ENCODE results near the gene ABHD14A.

ABHD14A gene

GRCh38 chr3:51932471-51933370 is 42.1 kb upstream of the ABHD14A start:
- Histone ChIP-seq H2AFZ (ENCODE audit: low read depth, low read length) (no peak overlapping the region), H2AK5ac (ENCODE audit: low read length, severe bottlenecking) (no peak overlapping the region), H2BK5ac (ENCODE audit: low read depth, low read length, poor library complexity, severe bottlenecking) (no peak overlapping the region), H3K36me3 (ENCODE audit: control insufficient read depth in 1 of 2, insufficient read depth in 2 of 2, low read depth in 1 of 2, low read length in 2 of 2) (peaks cover 61 to 64% of the 10 kb centered on the region in 2 experiments), H3K9me3 (ENCODE audit: control insufficient read depth, low read length) (no peaks in the 10 kb centered on the region), H3K18ac (ENCODE audit: low read depth in 1 of 2, low read length in 2 of 2) (no peak overlapping the region), H3K9ac (ENCODE audit: low read length) (no peak overlapping the region), H4K91ac (ENCODE audit: low read length) (no peak overlapping the region), H3K14ac (ENCODE audit: low read length in 2 of 2) (no peak overlapping the region), H3K4me3 (ENCODE audit: insufficient read depth in 1 of 2, low read depth in 1 of 2, low read length in 2 of 2) (no peak overlapping the region), H3K23ac (ENCODE audit: low read length in 2 of 2) (no peak overlapping the region), H2BK15ac (ENCODE audit: low read depth, poor library complexity, severe bottlenecking) (no peak overlapping the region), H3K4me1 (ENCODE audit: control insufficient read depth, insufficient read depth, low read depth, low read length) (peaks cover 2% of the 10 kb centered on the region), H3K79me1 (replicated peaks; ENCODE audit: low read length, poor library complexity, severe bottlenecking) (peaks cover 10% of the 10 kb centered on the region), H3K27ac (ENCODE audit: low read length, poor library complexity, severe bottlenecking) (no peak overlapping the region), H3K4me2 (ENCODE audit: low read length, poor library complexity, severe bottlenecking) (no peak overlapping the region), H2BK120ac (ENCODE audit: low read depth, low read length) (no peak overlapping the region), H3K4ac (ENCODE audit: low read depth in 1 of 2, low read length in 2 of 2) (no peak overlapping the region), H4K8ac (ENCODE audit: low read length) (no peak overlapping the region), H3K27me3 (ENCODE audit: control insufficient read depth in 1 of 2, insufficient read depth in 1 of 2, low read length in 2 of 2) (no peaks in the 10 kb centered on the region), H2BK12ac (ENCODE audit: low read length in 2 of 2) (no peak overlapping the region)
- WGBS = 94% methylated on average over 15 of the region's 15 CpGs
- DNase-seq = no peak

- Histone ChIP-seq H2BK12ac (ENCODE audit: low read length in 2 of 2) (no peak overlapping the region), H3K14ac (ENCODE audit: low read length in 2 of 2) (no peak overlapping the region), H4K8ac (ENCODE audit: low read length) (no peak overlapping the region), H2BK5ac (ENCODE audit: low read depth, low read length, poor library complexity, severe bottlenecking) (no peak overlapping the region), H2BK120ac (ENCODE audit: low read depth, low read length) (no peak overlapping the region), H3K36me3 (ENCODE audit: control insufficient read depth in 1 of 2, insufficient read depth in 2 of 2, low read depth in 1 of 2, low read length in 2 of 2) (peaks cover 69 to 71% of the 10 kb centered on the region in 2 experiments), H3K4me3 (ENCODE audit: insufficient read depth in 1 of 2, low read depth in 1 of 2, low read length in 2 of 2) (no peak overlapping the region), H2AK5ac (ENCODE audit: low read length, severe bottlenecking) (no peak overlapping the region), H3K18ac (ENCODE audit: low read depth in 1 of 2, low read length in 2 of 2) (no peak overlapping the region), H3K9ac (ENCODE audit: low read length) (no peak overlapping the region), H3K27ac (ENCODE audit: low read length, poor library complexity, severe bottlenecking) (no peak overlapping the region), H4K91ac (ENCODE audit: low read length) (no peak overlapping the region), H2BK15ac (ENCODE audit: low read depth, poor library complexity, severe bottlenecking) (no peak overlapping the region), H3K4me1 (ENCODE audit: control insufficient read depth, insufficient read depth, low read depth, low read length) (peaks cover 2% of the 10 kb centered on the region), H2AFZ (ENCODE audit: low read depth, low read length) (no peak overlapping the region), H3K27me3 (ENCODE audit: control insufficient read depth in 1 of 2, insufficient read depth in 1 of 2, low read length in 2 of 2) (no peaks in the 10 kb centered on the region), H3K4ac (ENCODE audit: low read depth in 1 of 2, low read length in 2 of 2) (no peak overlapping the region), H3K23ac (ENCODE audit: low read length in 2 of 2) (no peak overlapping the region), H3K4me2 (ENCODE audit: low read length, poor library complexity, severe bottlenecking) (no peak overlapping the region), H3K79me1 (replicated peaks; ENCODE audit: low read length, poor library complexity, severe bottlenecking) (peaks cover 18% of the 10 kb centered on the region), H3K9me3 (ENCODE audit: control insufficient read depth, low read length) (no peaks in the 10 kb centered on the region)
- WGBS = 97% methylated on average over 11 of the region's 13 CpGs
- DNase-seq = no peak
Measured at GRCh38 chr3:51933471-51934138, 41.3 kb upstream of the ABHD14A start.

- Histone ChIP-seq H3K14ac (ENCODE audit: low read length in 2 of 2) (no peak overlapping the region), H3K79me1 (replicated peaks; ENCODE audit: low read length, poor library complexity, severe bottlenecking) (peaks cover 23% of the 10 kb centered on the region), H3K4me1 (ENCODE audit: control insufficient read depth, insufficient read depth, low read depth, low read length) (peaks cover 2% of the 10 kb centered on the region), H3K23ac (ENCODE audit: low read length in 2 of 2) (no peak overlapping the region), H3K9ac (ENCODE audit: low read length) (no peak overlapping the region), H3K4me2 (ENCODE audit: low read length, poor library complexity, severe bottlenecking) (no peak overlapping the region), H2AK5ac (ENCODE audit: low read length, severe bottlenecking) (no peak overlapping the region), H2BK12ac (ENCODE audit: low read length in 2 of 2) (no peak overlapping the region), H2AFZ (ENCODE audit: low read depth, low read length) (no peak overlapping the region), H3K27ac (ENCODE audit: low read length, poor library complexity, severe bottlenecking) (no peak overlapping the region), H3K4me3 (ENCODE audit: insufficient read depth in 1 of 2, low read depth in 1 of 2, low read length in 2 of 2) (no peak overlapping the region), H2BK15ac (ENCODE audit: low read depth, poor library complexity, severe bottlenecking) (no peak overlapping the region), H4K91ac (ENCODE audit: low read length) (no peak overlapping the region), H4K8ac (ENCODE audit: low read length) (no peak overlapping the region), H3K27me3 (ENCODE audit: control insufficient read depth in 1 of 2, insufficient read depth in 1 of 2, low read length in 2 of 2) (no peaks in the 10 kb centered on the region), H3K36me3 (ENCODE audit: control insufficient read depth in 1 of 2, insufficient read depth in 2 of 2, low read depth in 1 of 2, low read length in 2 of 2) (peaks cover 76% of the 10 kb centered on the region in 2 experiments), H3K4ac (ENCODE audit: low read depth in 1 of 2, low read length in 2 of 2) (no peak overlapping the region), H2BK5ac (ENCODE audit: low read depth, low read length, poor library complexity, severe bottlenecking) (no peak overlapping the region), H3K9me3 (ENCODE audit: control insufficient read depth, low read length) (no peaks in the 10 kb centered on the region), H2BK120ac (ENCODE audit: low read depth, low read length) (no peak overlapping the region), H3K18ac (ENCODE audit: low read depth in 1 of 2, low read length in 2 of 2) (no peak overlapping the region)
- no peak for DNase-seq
- WGBS = 96% methylated on average over 11 of the region's 11 CpGs
Measured at GRCh38 chr3:51934139-51934850, 40.6 kb upstream of the ABHD14A start.

All from mesenchymal stem cell (in vitro differentiated cells and primary cell).